HG03103 (cell line): ENCODE results near the gene SP6.

Experiments
- ATAC-seq: cut with Tn5 transposase; IDR thresholded peaks from one replicate; pipeline ENCODE4 v1.9.1; 2021; ENCODE audit warnings: low read depth; ENCODE audit not compliant: unreplicated experiment

Gene SP6

DNA sequence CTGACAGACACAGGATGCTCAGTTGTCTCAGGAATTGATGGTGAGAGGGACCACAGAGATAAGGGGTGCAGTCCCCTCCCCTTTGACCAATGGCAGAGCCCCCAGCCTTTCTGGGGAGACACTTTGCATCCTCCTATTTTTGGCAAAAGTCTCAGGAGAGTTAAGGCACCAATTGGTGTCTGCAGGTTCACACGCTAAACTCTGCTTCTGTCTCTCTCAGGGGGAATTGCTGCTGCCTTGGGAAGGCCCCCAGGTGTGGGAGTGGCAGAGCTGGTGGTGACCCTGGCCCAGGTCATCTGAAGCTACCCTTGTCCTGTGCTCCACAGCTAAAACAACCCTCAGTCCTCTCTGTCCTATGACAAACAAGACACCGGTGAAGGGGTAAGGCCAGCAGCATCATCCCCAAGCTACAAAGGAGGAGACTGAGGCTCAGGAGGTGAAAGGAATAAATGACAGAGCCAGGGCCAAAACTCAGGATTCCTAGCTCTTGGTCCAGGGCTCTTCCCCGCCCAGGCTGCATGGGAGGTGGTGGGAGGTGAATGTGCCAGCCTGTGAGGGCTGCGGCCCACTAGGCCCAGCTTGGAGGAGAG is 49.7 kb downstream of the SP6 start:
- no peak for ATAC-seq

DNA sequence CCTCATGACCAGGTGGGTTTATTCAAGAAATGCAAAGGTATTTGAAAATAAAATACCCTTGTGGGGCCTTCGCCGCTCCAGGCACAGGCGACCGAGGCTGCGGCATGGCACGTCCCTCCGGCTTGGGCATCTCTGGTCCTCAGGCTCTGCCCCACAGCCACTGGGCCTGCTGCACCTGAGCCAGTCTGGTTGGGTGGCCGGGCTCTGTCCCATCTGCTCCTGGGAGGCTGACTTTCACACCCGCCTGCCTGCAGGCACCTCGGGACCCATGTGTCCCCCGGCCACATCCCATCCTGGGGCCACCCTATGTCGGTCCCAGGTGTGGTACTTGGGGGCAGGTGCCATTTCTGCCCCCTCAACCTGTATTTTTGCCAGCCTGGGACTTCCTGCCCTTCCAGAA is 50.3 kb downstream of the SP6 start:
- no peak for ATAC-seq

DNA sequence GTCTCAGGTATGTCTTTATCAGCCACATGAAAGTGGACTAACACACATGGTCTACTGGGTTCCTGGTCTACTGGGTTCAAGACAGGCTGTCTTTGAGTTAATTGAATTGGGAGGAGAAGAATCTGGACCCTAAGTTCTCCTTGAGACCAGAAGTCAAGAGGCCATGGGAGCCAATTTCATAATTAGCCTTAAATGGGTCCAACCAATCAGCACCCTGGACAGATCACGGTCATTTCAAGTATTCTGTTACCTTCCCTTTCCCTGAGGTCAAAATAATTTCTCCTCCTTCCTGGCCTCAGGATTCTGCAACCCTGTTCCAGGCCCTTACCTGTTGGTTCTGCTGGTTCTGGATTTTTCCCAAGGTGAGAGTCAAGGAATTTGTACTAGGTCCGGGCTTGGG is 53.2 kb downstream of the SP6 start:
- no peak for ATAC-seq
